PC-9 (cell line): ENCODE results near the gene LENG8.

ENCODE experiments used
- EZH2 ChIP-seq: fragments of 200-600 bp; sonication (generic); IDR thresholded peaks from 2 replicates; pipeline ENCODE4 v1.8.0; 2017; ENCODE audit warnings: antibody characterized with exemption, low read depth
- TF ChIP-seq, protein P1 (sequence below): fragments of 200-600 bp; sonication (generic); conservative IDR thresholded peaks from 2 replicates; pipeline ENCODE4 v1.6.1; 2017; ENCODE audit warnings: mixed run types, antibody characterized with exemption, mild to moderate bottlenecking, moderate library complexity

DNA sequence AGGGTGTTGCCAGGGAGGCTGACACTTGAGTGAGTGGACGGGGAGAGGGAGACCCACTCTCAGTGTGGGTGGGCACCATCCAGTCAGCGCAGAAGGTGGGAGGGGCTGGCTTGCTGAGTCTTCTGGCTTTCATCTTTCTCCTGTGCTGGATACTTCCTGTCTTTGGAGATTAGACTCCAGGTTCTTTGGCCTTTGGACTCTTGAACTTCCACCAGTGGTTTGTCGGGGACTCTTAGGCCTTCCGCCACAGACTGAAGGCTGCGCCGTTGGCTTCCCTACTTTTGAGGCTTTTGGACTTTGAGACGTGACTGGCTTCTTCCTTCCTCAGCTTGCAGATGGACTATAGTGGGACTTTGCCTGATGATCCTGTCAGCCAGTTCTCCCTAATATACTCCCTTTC lies 4.3 kb upstream of the LENG8 start:
- TF ChIP-seq, protein P1, sequence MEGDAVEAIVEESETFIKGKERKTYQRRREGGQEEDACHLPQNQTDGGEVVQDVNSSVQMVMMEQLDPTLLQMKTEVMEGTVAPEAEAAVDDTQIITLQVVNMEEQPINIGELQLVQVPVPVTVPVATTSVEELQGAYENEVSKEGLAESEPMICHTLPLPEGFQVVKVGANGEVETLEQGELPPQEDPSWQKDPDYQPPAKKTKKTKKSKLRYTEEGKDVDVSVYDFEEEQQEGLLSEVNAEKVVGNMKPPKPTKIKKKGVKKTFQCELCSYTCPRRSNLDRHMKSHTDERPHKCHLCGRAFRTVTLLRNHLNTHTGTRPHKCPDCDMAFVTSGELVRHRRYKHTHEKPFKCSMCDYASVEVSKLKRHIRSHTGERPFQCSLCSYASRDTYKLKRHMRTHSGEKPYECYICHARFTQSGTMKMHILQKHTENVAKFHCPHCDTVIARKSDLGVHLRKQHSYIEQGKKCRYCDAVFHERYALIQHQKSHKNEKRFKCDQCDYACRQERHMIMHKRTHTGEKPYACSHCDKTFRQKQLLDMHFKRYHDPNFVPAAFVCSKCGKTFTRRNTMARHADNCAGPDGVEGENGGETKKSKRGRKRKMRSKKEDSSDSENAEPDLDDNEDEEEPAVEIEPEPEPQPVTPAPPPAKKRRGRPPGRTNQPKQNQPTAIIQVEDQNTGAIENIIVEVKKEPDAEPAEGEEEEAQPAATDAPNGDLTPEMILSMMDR = no peak
- TF ChIP-seq EZH2 = no peak
